NB4 (cell line): ENCODE data around the gene TOP3B.

ENCODE experiments used
- CTCF ChIP-seq: IDR thresholded peaks from one replicate; pipeline ENCODE4 v1.5.1; 2012; ENCODE audit warnings: low read depth, low read length
- MYC ChIP-seq: IDR thresholded peaks from 2 replicates; pipeline ENCODE4 v1.6.1; 2011; ENCODE audit warnings: low read depth, low read length
- POLR2A ChIP-seq: IDR thresholded peaks from 2 replicates; pipeline ENCODE4 v1.6.1; 2011; ENCODE audit warnings: mild to moderate bottlenecking; ENCODE audit not compliant: insufficient read length; ENCODE audit errors: extremely low read depth

- no peak for TF ChIP-seq CTCF
- no peak for TF ChIP-seq POLR2A
- no peak for TF ChIP-seq MYC
Observed at GRCh38 chr22:22010358-22010757, 27.8 kb upstream of the TOP3B start.
